NCI-H526 (cell line): ENCODE data around the gene SLC25A13.
"Not testable (repeated sequence)": the region's sequence is repeated elsewhere in the genome, so short reads cannot be mapped to it uniquely, and the experiment has no call there.

ENCODE experiments used
- DNase-seq, 2 experiments: peaks; one replicate each; lab custom pipeline; 2025; lab: John Stamatoyannopoulos, UW

The SLC25A13 gene

GRCh38 chr7:96299496-96299895 is 22.4 kb downstream of the SLC25A13 start:
- DNase-seq = peak in 1 of 2 experiments; percentile 28

- peak; percentile 93 for DNase-seq
These were observed 24.0 kb downstream of the SLC25A13 start for GRCh38 chr7:96297876-96298275.

- DNase-seq = not testable (repeated sequence)
These were observed 24.5 kb downstream of the SLC25A13 start for GRCh38 chr7:96297446-96297845.

- DNase-seq = not testable (repeated sequence)
These were observed 28.0 kb downstream of the SLC25A13 start for GRCh38 chr7:96293911-96294310.

GRCh38 chr7:96287559-96287958 is 34.3 kb downstream of the SLC25A13 start:
- no peak for DNase-seq

GRCh38 chr7:96287132-96287531 is 34.8 kb downstream of the SLC25A13 start:
- DNase-seq = no peak

GRCh38 chr7:96285579-96285978 is 36.3 kb downstream of the SLC25A13 start:
- DNase-seq = no peak

GRCh38 chr7:96284835-96285234 is 37.1 kb downstream of the SLC25A13 start:
- no peak for DNase-seq

GRCh38 chr7:96284240-96284639 is 37.7 kb downstream of the SLC25A13 start:
- no peak for DNase-seq

GRCh38 chr7:96282835-96283234 is 39.1 kb downstream of the SLC25A13 start:
- DNase-seq = no peak

- DNase-seq = no peak
These were observed 44.0 kb downstream of the SLC25A13 start for GRCh38 chr7:96277921-96278320.

- DNase-seq = no peak
These were observed 45.9 kb downstream of the SLC25A13 start for GRCh38 chr7:96276019-96276418.

GRCh38 chr7:96273716-96274115 is 48.2 kb downstream of the SLC25A13 start:
- DNase-seq = no peak

GRCh38 chr7:96269246-96269994 is 52.5 kb downstream of the SLC25A13 start:
- no peak for DNase-seq

GRCh38 chr7:96266580-96266979 is 55.3 kb downstream of the SLC25A13 start:
- DNase-seq = no peak

- no peak for DNase-seq
These were observed 55.9 kb downstream of the SLC25A13 start for GRCh38 chr7:96266015-96266414.

- DNase-seq = no peak
These were observed 67.9 kb downstream of the SLC25A13 start for GRCh38 chr7:96253964-96254363.

GRCh38 chr7:96253441-96253840 is 68.5 kb downstream of the SLC25A13 start:
- no peak for DNase-seq

GRCh38 chr7:96250776-96251361 is 71.0 kb downstream of the SLC25A13 start:
- DNase-seq = no peak

GRCh38 chr7:96248405-96248804 is 73.5 kb downstream of the SLC25A13 start:
- DNase-seq = no peak

- DNase-seq = peak; percentile 24 to 50
These were observed 75.0 kb downstream of the SLC25A13 start for GRCh38 chr7:96246919-96247318.

- no peak for DNase-seq
These were observed 77.0 kb downstream of the SLC25A13 start for GRCh38 chr7:96244992-96245292.

GRCh38 chr7:96244244-96244991 is 77.5 kb downstream of the SLC25A13 start:
- DNase-seq = no peak
